HL-60 (cell line): ENCODE data around the gene EMX2.

Experiments
- GABPA ChIP-seq: IDR thresholded peaks from 2 replicates; pipeline ENCODE4 v1.6.1; 2012; ENCODE audit warnings: low read depth
- POLR2AphosphoS5 ChIP-seq: IDR thresholded peaks from 2 replicates; pipeline ENCODE4 v1.6.1; 2012; ENCODE audit warnings: low read depth
- SPI1 ChIP-seq: IDR thresholded peaks from 2 replicates; pipeline ENCODE4 v1.6.1; 2012; ENCODE audit warnings: low read depth, mild to moderate bottlenecking, borderline replicate concordance
- TF ChIP-seq, protein P1 (sequence below): IDR thresholded peaks from one replicate; pipeline ENCODE4 v1.5.1; 2011; ENCODE audit warnings: low read length, control low read depth, inconsistent platforms; ENCODE audit not compliant: insufficient read depth
- TF ChIP-seq, protein P2 (sequence below): IDR thresholded peaks from 2 replicates; pipeline ENCODE4 v1.6.1; 2012; ENCODE audit warnings: low read depth; ENCODE audit not compliant: insufficient replicate concordance

- TF ChIP-seq, protein P1, sequence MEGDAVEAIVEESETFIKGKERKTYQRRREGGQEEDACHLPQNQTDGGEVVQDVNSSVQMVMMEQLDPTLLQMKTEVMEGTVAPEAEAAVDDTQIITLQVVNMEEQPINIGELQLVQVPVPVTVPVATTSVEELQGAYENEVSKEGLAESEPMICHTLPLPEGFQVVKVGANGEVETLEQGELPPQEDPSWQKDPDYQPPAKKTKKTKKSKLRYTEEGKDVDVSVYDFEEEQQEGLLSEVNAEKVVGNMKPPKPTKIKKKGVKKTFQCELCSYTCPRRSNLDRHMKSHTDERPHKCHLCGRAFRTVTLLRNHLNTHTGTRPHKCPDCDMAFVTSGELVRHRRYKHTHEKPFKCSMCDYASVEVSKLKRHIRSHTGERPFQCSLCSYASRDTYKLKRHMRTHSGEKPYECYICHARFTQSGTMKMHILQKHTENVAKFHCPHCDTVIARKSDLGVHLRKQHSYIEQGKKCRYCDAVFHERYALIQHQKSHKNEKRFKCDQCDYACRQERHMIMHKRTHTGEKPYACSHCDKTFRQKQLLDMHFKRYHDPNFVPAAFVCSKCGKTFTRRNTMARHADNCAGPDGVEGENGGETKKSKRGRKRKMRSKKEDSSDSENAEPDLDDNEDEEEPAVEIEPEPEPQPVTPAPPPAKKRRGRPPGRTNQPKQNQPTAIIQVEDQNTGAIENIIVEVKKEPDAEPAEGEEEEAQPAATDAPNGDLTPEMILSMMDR, result no peak
- TF ChIP-seq GABPA (no peak), POLR2AphosphoS5 (no peak), SPI1 (no peak)
- TF ChIP-seq, protein P2, sequence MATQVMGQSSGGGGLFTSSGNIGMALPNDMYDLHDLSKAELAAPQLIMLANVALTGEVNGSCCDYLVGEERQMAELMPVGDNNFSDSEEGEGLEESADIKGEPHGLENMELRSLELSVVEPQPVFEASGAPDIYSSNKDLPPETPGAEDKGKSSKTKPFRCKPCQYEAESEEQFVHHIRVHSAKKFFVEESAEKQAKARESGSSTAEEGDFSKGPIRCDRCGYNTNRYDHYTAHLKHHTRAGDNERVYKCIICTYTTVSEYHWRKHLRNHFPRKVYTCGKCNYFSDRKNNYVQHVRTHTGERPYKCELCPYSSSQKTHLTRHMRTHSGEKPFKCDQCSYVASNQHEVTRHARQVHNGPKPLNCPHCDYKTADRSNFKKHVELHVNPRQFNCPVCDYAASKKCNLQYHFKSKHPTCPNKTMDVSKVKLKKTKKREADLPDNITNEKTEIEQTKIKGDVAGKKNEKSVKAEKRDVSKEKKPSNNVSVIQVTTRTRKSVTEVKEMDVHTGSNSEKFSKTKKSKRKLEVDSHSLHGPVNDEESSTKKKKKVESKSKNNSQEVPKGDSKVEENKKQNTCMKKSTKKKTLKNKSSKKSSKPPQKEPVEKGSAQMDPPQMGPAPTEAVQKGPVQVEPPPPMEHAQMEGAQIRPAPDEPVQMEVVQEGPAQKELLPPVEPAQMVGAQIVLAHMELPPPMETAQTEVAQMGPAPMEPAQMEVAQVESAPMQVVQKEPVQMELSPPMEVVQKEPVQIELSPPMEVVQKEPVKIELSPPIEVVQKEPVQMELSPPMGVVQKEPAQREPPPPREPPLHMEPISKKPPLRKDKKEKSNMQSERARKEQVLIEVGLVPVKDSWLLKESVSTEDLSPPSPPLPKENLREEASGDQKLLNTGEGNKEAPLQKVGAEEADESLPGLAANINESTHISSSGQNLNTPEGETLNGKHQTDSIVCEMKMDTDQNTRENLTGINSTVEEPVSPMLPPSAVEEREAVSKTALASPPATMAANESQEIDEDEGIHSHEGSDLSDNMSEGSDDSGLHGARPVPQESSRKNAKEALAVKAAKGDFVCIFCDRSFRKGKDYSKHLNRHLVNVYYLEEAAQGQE, result no peak
Observed at GRCh38 chr10:117559712-117560111, 17.2 kb downstream of the EMX2 start.
